B cell (primary cell): ENCODE results near the gene KIF7. TPM values are rescaled to one million over a fixed set of nuclear protein-coding genes. Genes with fewer than 3 reads are reported as not detected.

ENCODE experiments used
- ATAC-seq: fragments of 200-7000 bp; cut with Tn5 transposase; one replicate; pipeline ENCODE4 v1.10.0; 2021; ENCODE audit warnings: low read depth, mild to moderate bottlenecking, moderate number of reproducible peaks, moderate library complexity
- CTCF ChIA-PET: fragments of 350-600 bp; sonication (Branson Sonifier 250); formaldehyde crosslinking; loops from one replicate; lab custom pipeline; 2021; ENCODE audit warnings: antibody characterized with exemption, inconsistent platforms; lab: Charles Lee
- POLR2A ChIA-PET: fragments of 350-600 bp; sonication (Branson Sonifier 250); formaldehyde crosslinking; loops from one replicate; lab custom pipeline; 2021; ENCODE audit warnings: antibody characterized with exemption; lab: Charles Lee
- DNase-seq: peaks from one replicate; pipeline ENCODE4 v3.0.0; 2013
- H2AFZ ChIP-seq: 2 replicates; pipeline ENCODE4 v1.6.1; 2012; ENCODE audit warnings: mild to moderate bottlenecking, low read depth, low read length; ENCODE audit not compliant: insufficient read depth, poor library complexity, severe bottlenecking
- H3K27ac ChIP-seq, 2 donors: 1 replicate in 1 of 2; 2 replicates in 1 of 2; pipeline ENCODE4 v1.5.1; 2012 to 2013; ENCODE audit warnings: low read length in 2 of 2, mild to moderate bottlenecking in 2 of 2, moderate library complexity in 1 of 2
- H3K27me3 ChIP-seq, 4 experiments: fragments of 200-600 bp in 1 of 4; sonication (generic) in 1 of 4; replicated peaks in 1 of 4; 1 replicate in 2 of 4; 2 replicates in 2 of 4; pipeline versions ENCODE4 v1.6.1 to v1.7.0; 2013 to 2016; ENCODE audit warnings: low read length in 3 of 4, mild to moderate bottlenecking in 2 of 4, mixed read lengths in 1 of 4, moderate library complexity in 1 of 4; ENCODE audit not compliant: insufficient read depth in 4 of 4, control insufficient read depth in 3 of 4; ENCODE audit errors: control extremely low read depth in 1 of 4
- H3K36me3 ChIP-seq, 2 experiments: replicated peaks in 1 of 2; 1 replicate in 1 of 2; 2 replicates in 1 of 2; pipeline versions ENCODE4 v1.6.1 to v1.7.1; 2013; ENCODE audit warnings: low read length in 1 of 2; ENCODE audit not compliant: insufficient read depth in 2 of 2, control insufficient read depth in 1 of 2; ENCODE audit errors: control extremely low read depth in 1 of 2, extremely low read depth in 1 of 2
- H3K4me1 ChIP-seq, 2 donors: fragments of 200-600 bp in 1 of 2; sonication (generic) in 1 of 2; 1 replicate in 1 of 2; 2 replicates in 1 of 2; pipeline versions ENCODE4 v1.5.1 to v1.6.1; 2013 to 2017; ENCODE audit warnings: low read length in 2 of 2; ENCODE audit not compliant: control insufficient read depth in 2 of 2, insufficient read depth in 2 of 2
- H3K4me2 ChIP-seq: replicated peaks from 2 replicates; pipeline ENCODE3; 2012; ENCODE audit warnings: mild to moderate bottlenecking, low read depth, low read length; ENCODE audit not compliant: poor library complexity, severe bottlenecking
- H3K4me3 ChIP-seq, 5 experiments: fragments of 200-600 bp in 1 of 5; sonication (generic) in 1 of 5; 1 replicate in 3 of 5; 2 replicates in 2 of 5; pipeline versions ENCODE4 v1.5.1 to v1.7.0; 2011 to 2016; ENCODE audit warnings: low read length in 4 of 5, mild to moderate bottlenecking in 4 of 5, low read depth in 2 of 5, control low read depth in 1 of 5, moderate library complexity in 1 of 5; ENCODE audit not compliant: insufficient read depth in 1 of 5; ENCODE audit errors: control extremely low read depth in 1 of 5, extremely low read depth in 1 of 5
- H3K79me2 ChIP-seq: fragments of 200-600 bp; sonication (generic); one replicate; pipeline ENCODE4 v1.6.0; 2016; ENCODE audit warnings: low read length; ENCODE audit not compliant: control insufficient read depth, insufficient read depth
- H3K9ac ChIP-seq: fragments of 200-600 bp; sonication (generic); 2 replicates; pipeline ENCODE4 v1.6.1; 2017; ENCODE audit warnings: mild to moderate bottlenecking, low read length, moderate library complexity
- H3K9me3 ChIP-seq, 3 donors: one replicate each; pipeline versions ENCODE4 v1.6.1 to v1.7.1; 2013; ENCODE audit warnings: low read length in 2 of 3; ENCODE audit not compliant: control insufficient read depth in 2 of 3, insufficient read depth in 1 of 3; ENCODE audit errors: control extremely low read depth in 1 of 3
- H4K20me1 ChIP-seq: 2 replicates; pipeline ENCODE4 v1.6.0; 2012; ENCODE audit warnings: mild to moderate bottlenecking, low read length; ENCODE audit not compliant: insufficient read depth, control insufficient read depth, poor library complexity, severe bottlenecking
- H3K27ac Mint-ChIP-seq: one replicate; pipeline ENCODE4 v1.8.0; 2021; ENCODE audit warnings: mixed read lengths
- H3K27me3 Mint-ChIP-seq: one replicate; pipeline ENCODE4 v1.8.0; 2021; ENCODE audit warnings: mixed read lengths
- H3K4me1 Mint-ChIP-seq: one replicate; pipeline ENCODE4 v1.8.0; 2021; ENCODE audit warnings: mixed read lengths
- H3K4me3 Mint-ChIP-seq: one replicate; pipeline ENCODE4 v1.8.0; 2021; ENCODE audit warnings: mixed read lengths
- H3K9me3 Mint-ChIP-seq: one replicate; pipeline ENCODE4 v1.8.0; 2022; ENCODE audit warnings: mixed read lengths; ENCODE audit not compliant: insufficient read depth
- CTCF ChIP-seq: fragments of 200-600 bp; IDR thresholded peaks from one replicate; pipeline ENCODE4 v1.8.0; 2022; ENCODE audit warnings: antibody characterized with exemption, mild to moderate bottlenecking
- EZH2 ChIP-seq: IDR thresholded peaks from 2 replicates; pipeline ENCODE4 v1.6.1; 2012; ENCODE audit warnings: borderline replicate concordance, low read depth, mild to moderate bottlenecking, moderate library complexity, low read length; ENCODE audit not compliant: insufficient read depth, poor library complexity, severe bottlenecking
- WGBS: methylation state at CpG from one replicate; pipeline ENCODE4 v1.1.5; 2013; ENCODE audit warnings: missing lambda C conversion rate; ENCODE audit not compliant: insufficient coverage; 5-methylcytosine and 5-hydroxymethylcytosine counted together
- intact Hi-C: fragments of 100-400 bp; cut with micrococcal nuclease; formaldehyde crosslinking; loops from one replicate; pipeline ENCODE4 v1.10.0; 2022
- polyA plus RNA-seq: library from polyadenylated mRNA; depleted of rRNA; stranded (reverse); fragments of >200 nt; gene quantifications from 2 replicates; pipeline ENCODE4 v1.2.3, GENCODE V29; 2012
- total RNA-seq, 2 donors: library from RNA; stranded (reverse); fragments of 120-200 nt in 1 of 2; gene quantifications; 1 replicate in 1 of 2; 2 replicates in 1 of 2; pipeline versions ENCODE4 v1.2.3 to v1.2.4, GENCODE V29; 2013 to 2022

The KIF7 gene
- total and polyA plus RNA-seq, 2 donors (not counting 1 experiment from before 2014, with no cell fraction given) = not detected

- no peaks in the 10 kb centered on the region for H3K4me1 ChIP-seq
- H3K9ac ChIP-seq = no peak overlapping the region
- H4K20me1 ChIP-seq = no peaks in the 10 kb centered on the region
- ATAC-seq = no peak
- intact Hi-C loops = no loop called here
- H3K4me2 ChIP-seq = no peak overlapping the region
- H3K36me3 ChIP-seq = no peaks in the 10 kb centered on the region
- H3K27ac ChIP-seq = no peak overlapping the region
- TF ChIP-seq CTCF (no peak), EZH2 (no peak)
- no peak overlapping the region for H3K4me3 ChIP-seq
- H3K4me1 Mint-ChIP-seq = no peaks in the 10 kb centered on the region
- H3K27ac Mint-ChIP-seq = no peak overlapping the region
- WGBS = 95% methylated on average over 14 of the region's 14 CpGs
- H2AFZ ChIP-seq = no peak overlapping the region
- POLR2A ChIA-PET = no interaction called here
- DNase-seq = no peak
- CTCF ChIA-PET = no interaction called here
- no peak overlapping the region for H3K4me3 Mint-ChIP-seq
- H3K9me3 Mint-ChIP-seq = no peaks in the 10 kb centered on the region
- H3K79me2 ChIP-seq = no peaks in the 10 kb centered on the region
- peaks cover 0 to 12% (median 0%) of the 10 kb centered on the region in 3 donors for H3K9me3 ChIP-seq
- no peaks in the 10 kb centered on the region for H3K27me3 ChIP-seq
- H3K27me3 Mint-ChIP-seq = no peaks in the 10 kb centered on the region
Measured at GRCh38 chr15:89630260-89630659, 25.0 kb downstream of the KIF7 start.

GRCh38 chr15:89629829-89630228 lies 25.4 kb downstream of the KIF7 start:
- Histone ChIP-seq H2AFZ (no peak overlapping the region), H3K79me2 (no peaks in the 10 kb centered on the region), H3K4me2 (no peak overlapping the region), H3K9ac (no peak overlapping the region), H3K27ac (no peak overlapping the region), H4K20me1 (no peaks in the 10 kb centered on the region), H3K4me3 (no peak overlapping the region), H3K27me3 (no peaks in the 10 kb centered on the region), H3K36me3 (no peaks in the 10 kb centered on the region), H3K4me1 (no peaks in the 10 kb centered on the region), H3K9me3 (peaks cover 0 to 12% (median 0%) of the 10 kb centered on the region in 3 donors)
- TF ChIP-seq CTCF (no peak), EZH2 (no peak)
- Mint-ChIP-seq H3K4me1 (no peaks in the 10 kb centered on the region), H3K9me3 (no peaks in the 10 kb centered on the region), H3K4me3 (no peak overlapping the region), H3K27me3 (no peaks in the 10 kb centered on the region), H3K27ac (no peak overlapping the region)
- ATAC-seq (no peak), DNase-seq (no peak)
- CTCF ChIA-PET = no interaction called here
- WGBS = 89% methylated on average over 5 of the region's 5 CpGs
- intact Hi-C loops = no loop called here
- POLR2A ChIA-PET = no interaction called here
